Parathyroid adenoma (tissue), 2 donors: Measurements from ENCODE around the gene KXD1.
A peak's percentile ranks its signal among the peaks of the same experiment; 100 is the strongest.

Source experiments
- H2AFZ ChIP-seq: fragments of 300-600 bp; sonication (generic); one replicate; pipeline ENCODE4 v1.7.0; 2017; ENCODE audit warnings: antibody characterized with exemption, mild to moderate bottlenecking
- H3K27ac ChIP-seq: fragments of 300-600 bp; sonication (generic); one replicate; pipeline ENCODE4 v1.7.0; 2017
- H3K27me3 ChIP-seq: fragments of 300-600 bp; sonication (generic); one replicate; pipeline ENCODE4 v1.7.0; 2017; ENCODE audit warnings: low read length; ENCODE audit not compliant: control insufficient read depth, insufficient read depth
- H3K36me3 ChIP-seq: fragments of 300-600 bp; sonication (generic); one replicate; pipeline ENCODE4 v1.7.0; 2017; ENCODE audit warnings: low read length; ENCODE audit not compliant: control insufficient read depth, insufficient read depth
- H3K4me1 ChIP-seq: fragments of 300-600 bp; sonication (generic); one replicate; pipeline ENCODE4 v1.7.0; 2017; ENCODE audit warnings: control low read depth
- H3K4me2 ChIP-seq: fragments of 300-600 bp; sonication (generic); one replicate; pipeline ENCODE4 v1.7.0; 2017; ENCODE audit warnings: low read length
- H3K4me3 ChIP-seq: fragments of 300-600 bp; sonication (generic); one replicate; pipeline ENCODE4 v1.7.0; 2017; ENCODE audit warnings: low read depth, low read length
- H3K79me2 ChIP-seq: fragments of 300-600 bp; sonication (generic); one replicate; pipeline ENCODE4 v1.7.0; 2017; ENCODE audit warnings: control low read depth
- H3K9ac ChIP-seq: fragments of 300-600 bp; sonication (generic); one replicate; pipeline ENCODE4 v1.7.0; 2017; ENCODE audit warnings: mild to moderate bottlenecking
- H3K9me3 ChIP-seq: fragments of 300-600 bp; sonication (generic); one replicate; pipeline ENCODE4 v1.7.0; 2017; ENCODE audit warnings: low read length; ENCODE audit not compliant: control insufficient read depth
- CTCF ChIP-seq: fragments of 300-600 bp; sonication (generic); IDR thresholded peaks from one replicate; pipeline ENCODE4 v1.7.0; 2017; ENCODE audit warnings: antibody characterized with exemption, mild to moderate bottlenecking
- donor health status: primary hyperparathyroidism.

The KXD1 gene

DNA sequence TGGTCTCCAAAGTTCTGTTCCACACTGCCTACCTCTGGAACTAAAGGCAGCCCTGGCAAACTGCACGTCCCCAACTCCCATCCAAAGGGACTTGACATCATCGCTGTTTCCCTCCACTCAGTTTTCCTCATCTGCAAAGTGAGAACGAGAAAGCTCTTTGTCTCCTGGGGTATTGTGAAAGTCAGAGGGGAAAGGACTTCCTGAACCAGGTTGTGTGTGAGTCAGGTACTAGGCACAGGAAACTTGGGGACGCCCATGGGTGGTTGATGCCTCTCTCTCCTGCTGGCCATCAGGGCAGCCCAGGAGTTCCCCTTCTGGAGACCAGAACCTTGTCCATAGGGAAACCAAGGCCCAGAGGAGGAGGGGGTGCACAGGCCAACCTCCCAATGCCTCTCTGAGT, 44.2 kb downstream of the KXD1 start:
- Histone ChIP-seq H3K36me3 (no peaks in the 10 kb centered on the region), H3K27ac (no peak overlapping the region), H3K4me3 (no peak overlapping the region), H3K9me3 (no peaks in the 10 kb centered on the region), H3K4me2 (no peak overlapping the region), H3K27me3 (peaks cover 3% of the 10 kb centered on the region), H3K79me2 (no peaks in the 10 kb centered on the region), H3K4me1 (no peaks in the 10 kb centered on the region), H2AFZ (no peak overlapping the region), H3K9ac (no peak overlapping the region)
- no peak for TF ChIP-seq CTCF

DNA sequence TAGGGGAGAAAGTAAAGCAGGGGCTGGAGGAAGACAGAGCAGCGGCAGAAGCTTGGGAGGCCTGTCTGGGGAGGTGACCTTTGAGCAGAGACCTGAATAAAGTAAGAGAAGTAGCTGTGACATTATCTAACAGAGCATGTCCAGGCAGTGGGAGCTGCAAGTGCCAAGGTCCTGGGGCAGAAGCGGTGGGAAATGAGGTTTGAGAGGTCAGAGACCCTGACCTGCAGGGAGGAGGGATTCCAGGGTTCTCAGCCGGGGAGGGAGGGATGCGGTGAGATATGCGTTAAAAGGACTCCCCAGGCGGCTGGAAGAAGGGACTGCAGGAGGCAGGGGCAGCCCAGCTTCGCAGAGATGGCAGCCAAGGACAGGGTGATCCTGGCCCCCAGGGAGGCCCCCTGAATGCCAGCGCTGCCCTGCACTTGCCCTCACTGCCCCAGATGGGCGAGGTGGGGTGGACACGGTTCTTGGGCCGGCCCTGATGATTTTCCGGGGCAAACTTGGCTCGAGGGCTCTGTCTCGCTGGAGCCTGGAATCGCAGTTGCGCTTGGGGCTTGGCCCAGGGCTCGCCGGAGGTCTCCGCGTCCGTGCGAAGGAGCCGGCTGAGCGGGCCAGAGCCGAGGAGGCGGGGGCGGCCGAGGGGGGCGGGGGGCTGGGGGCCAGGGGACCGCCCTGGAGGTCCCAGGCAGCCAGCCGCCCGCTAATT, 45.7 kb downstream of the KXD1 start:
- Histone ChIP-seq H3K36me3 (no peaks in the 10 kb centered on the region), H3K27ac (no peak overlapping the region), H2AFZ (peak overlapping the region; percentile 14), H3K4me2 (no peak overlapping the region), H3K4me1 (peaks cover 7% of the 10 kb centered on the region), H3K79me2 (no peaks in the 10 kb centered on the region), H3K27me3 (peaks cover 9% of the 10 kb centered on the region), H3K9ac (no peak overlapping the region), H3K9me3 (no peaks in the 10 kb centered on the region), H3K4me3 (no peak overlapping the region)
- TF ChIP-seq CTCF: no peak

- H3K27ac ChIP-seq: no peak overlapping the region
- peaks cover 9% of the 10 kb centered on the region for H3K27me3 ChIP-seq
- H3K9ac ChIP-seq: no peak overlapping the region
- no peak overlapping the region for H3K4me2 ChIP-seq
- no peak overlapping the region for H3K4me3 ChIP-seq
- no peak for TF ChIP-seq CTCF
- H2AFZ ChIP-seq: no peak overlapping the region
- H3K79me2 ChIP-seq: no peaks in the 10 kb centered on the region
- H3K4me1 ChIP-seq: peaks cover 7% of the 10 kb centered on the region
- H3K9me3 ChIP-seq: no peaks in the 10 kb centered on the region
- no peaks in the 10 kb centered on the region for H3K36me3 ChIP-seq
Observed at GRCh38 chr19:18603958-18604819, 46.5 kb downstream of the KXD1 start.

DNA sequence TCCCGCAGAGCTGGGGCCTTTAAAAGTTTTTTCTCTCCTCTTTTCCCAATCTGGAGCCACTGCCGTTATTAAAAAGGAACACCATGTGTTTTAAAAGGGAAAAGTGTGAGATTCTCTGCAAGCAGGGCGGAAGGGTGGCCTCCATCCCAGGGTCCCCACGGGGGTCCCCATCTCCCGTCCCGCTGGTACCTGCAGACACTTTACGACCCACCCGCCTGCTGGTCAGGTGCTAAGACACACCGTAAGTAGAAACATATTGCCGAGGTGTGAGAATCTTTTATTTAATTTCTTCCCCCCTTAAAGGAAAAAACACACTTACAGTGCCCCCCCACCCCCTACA, 47.1 kb downstream of the KXD1 start:
- no peaks in the 10 kb centered on the region for H3K79me2 ChIP-seq
- no peak overlapping the region for H3K4me2 ChIP-seq
- H3K4me1 ChIP-seq: peaks cover 7% of the 10 kb centered on the region
- H3K9ac ChIP-seq: no peak overlapping the region
- H3K36me3 ChIP-seq: no peaks in the 10 kb centered on the region
- H3K4me3 ChIP-seq: no peak overlapping the region
- no peak for TF ChIP-seq CTCF
- H3K27ac ChIP-seq: no peak overlapping the region
- H2AFZ ChIP-seq: no peak overlapping the region
- no peaks in the 10 kb centered on the region for H3K9me3 ChIP-seq
- H3K27me3 ChIP-seq: peaks cover 9% of the 10 kb centered on the region
